ENCODE measurements around the gene LARGE2.

DNA sequence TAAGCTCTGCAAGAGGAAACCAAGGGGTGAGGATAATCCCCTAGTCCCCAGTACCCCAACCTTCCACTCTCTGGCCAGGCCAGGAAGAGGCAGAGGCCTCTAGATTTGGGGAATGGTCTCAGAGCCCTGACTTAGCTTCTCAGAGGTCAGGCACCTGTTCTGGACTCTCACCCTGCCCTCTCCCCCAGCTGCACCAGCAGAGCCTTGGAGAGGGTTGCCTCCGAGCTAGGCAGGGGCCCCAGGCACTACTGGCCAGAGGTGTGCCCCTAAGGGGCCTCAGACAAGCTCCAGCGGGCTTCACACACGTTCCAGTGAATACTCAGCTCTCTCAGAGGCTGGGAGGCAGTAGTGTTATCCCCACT, 23.4 kb upstream of the LARGE2 start:
- TF ChIP-seq RARB (CRISPR knock-in tag; IDR thresholded peaks at IDR 0.05), result no peak
- TF ChIP-seq ESRRG (CRISPR knock-in tag; IDR thresholded peaks at IDR 0.05), result no peak
- TF ChIP-seq, protein P1, sequence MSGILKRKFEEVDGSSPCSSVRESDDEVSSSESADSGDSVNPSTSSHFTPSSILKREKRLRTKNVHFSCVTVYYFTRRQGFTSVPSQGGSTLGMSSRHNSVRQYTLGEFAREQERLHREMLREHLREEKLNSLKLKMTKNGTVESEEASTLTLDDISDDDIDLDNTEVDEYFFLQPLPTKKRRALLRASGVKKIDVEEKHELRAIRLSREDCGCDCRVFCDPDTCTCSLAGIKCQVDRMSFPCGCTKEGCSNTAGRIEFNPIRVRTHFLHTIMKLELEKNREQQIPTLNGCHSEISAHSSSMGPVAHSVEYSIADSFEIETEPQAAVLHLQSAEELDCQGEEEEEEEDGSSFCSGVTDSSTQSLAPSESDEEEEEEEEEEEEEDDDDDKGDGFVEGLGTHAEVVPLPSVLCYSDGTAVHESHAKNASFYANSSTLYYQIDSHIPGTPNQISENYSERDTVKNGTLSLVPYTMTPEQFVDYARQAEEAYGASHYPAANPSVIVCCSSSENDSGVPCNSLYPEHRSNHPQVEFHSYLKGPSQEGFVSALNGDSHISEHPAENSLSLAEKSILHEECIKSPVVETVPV (CRISPR knock-in tag; IDR thresholded peaks at IDR 0.05), result no peak
- TF ChIP-seq, protein P2, sequence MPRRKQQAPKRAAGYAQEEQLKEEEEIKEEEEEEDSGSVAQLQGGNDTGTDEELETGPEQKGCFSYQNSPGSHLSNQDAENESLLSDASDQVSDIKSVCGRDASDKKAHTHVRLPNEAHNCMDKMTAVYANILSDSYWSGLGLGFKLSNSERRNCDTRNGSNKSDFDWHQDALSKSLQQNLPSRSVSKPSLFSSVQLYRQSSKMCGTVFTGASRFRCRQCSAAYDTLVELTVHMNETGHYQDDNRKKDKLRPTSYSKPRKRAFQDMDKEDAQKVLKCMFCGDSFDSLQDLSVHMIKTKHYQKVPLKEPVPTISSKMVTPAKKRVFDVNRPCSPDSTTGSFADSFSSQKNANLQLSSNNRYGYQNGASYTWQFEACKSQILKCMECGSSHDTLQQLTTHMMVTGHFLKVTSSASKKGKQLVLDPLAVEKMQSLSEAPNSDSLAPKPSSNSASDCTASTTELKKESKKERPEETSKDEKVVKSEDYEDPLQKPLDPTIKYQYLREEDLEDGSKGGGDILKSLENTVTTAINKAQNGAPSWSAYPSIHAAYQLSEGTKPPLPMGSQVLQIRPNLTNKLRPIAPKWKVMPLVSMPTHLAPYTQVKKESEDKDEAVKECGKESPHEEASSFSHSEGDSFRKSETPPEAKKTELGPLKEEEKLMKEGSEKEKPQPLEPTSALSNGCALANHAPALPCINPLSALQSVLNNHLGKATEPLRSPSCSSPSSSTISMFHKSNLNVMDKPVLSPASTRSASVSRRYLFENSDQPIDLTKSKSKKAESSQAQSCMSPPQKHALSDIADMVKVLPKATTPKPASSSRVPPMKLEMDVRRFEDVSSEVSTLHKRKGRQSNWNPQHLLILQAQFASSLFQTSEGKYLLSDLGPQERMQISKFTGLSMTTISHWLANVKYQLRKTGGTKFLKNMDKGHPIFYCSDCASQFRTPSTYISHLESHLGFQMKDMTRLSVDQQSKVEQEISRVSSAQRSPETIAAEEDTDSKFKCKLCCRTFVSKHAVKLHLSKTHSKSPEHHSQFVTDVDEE (CRISPR knock-in tag; IDR thresholded peaks at IDR 0.05), result no peak
- no peak for TF ChIP-seq ZFP30 (CRISPR knock-in tag; IDR thresholded peaks at IDR 0.05)
- TF ChIP-seq, protein P3, sequence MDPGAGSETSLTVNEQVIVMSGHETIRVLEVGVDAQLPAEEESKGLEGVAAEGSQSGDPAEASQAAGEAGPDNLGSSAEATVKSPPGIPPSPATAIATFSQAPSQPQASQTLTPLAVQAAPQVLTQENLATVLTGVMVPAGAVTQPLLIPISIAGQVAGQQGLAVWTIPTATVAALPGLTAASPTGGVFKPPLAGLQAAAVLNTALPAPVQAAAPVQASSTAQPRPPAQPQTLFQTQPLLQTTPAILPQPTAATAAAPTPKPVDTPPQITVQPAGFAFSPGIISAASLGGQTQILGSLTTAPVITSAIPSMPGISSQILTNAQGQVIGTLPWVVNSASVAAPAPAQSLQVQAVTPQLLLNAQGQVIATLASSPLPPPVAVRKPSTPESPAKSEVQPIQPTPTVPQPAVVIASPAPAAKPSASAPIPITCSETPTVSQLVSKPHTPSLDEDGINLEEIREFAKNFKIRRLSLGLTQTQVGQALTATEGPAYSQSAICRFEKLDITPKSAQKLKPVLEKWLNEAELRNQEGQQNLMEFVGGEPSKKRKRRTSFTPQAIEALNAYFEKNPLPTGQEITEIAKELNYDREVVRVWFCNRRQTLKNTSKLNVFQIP (CRISPR knock-in tag; IDR thresholded peaks at IDR 0.05; ENCODE audit: borderline replicate concordance, low read depth), result no peak
- no peak for TF ChIP-seq ZNF8 (CRISPR knock-in tag; IDR thresholded peaks at IDR 0.05)
- no peak for TF ChIP-seq SNAI2 (CRISPR knock-in tag; IDR thresholded peaks at IDR 0.05)
- TF ChIP-seq GLIS3 (CRISPR knock-in tag; IDR thresholded peaks at IDR 0.05), result no peak
- no peak for TF ChIP-seq ZC3H10 (CRISPR knock-in tag; IDR thresholded peaks at IDR 0.05)

Measured in SK-N-SH treated with all-trans-retinoic acid at 6 μM for 48 hours (cell line).